ENCODE data around the gene CLEC5A. TPM values are rescaled to one million over a fixed set of nuclear protein-coding genes. Genes with fewer than 3 reads are reported as not detected.

The CLEC5A gene
- total and polyA plus RNA-seq, 9 of the 15 experiments (the other 6 are each of a cell fraction or from before 2014, with no cell fraction given) = not detected

GRCh38 chr7:141928845-141929195 lies 18.0 kb downstream of the CLEC5A start:
- ATAC-seq = no peak
- no peak overlapping the region for H3K4me3 ChIP-seq
- no peaks in the 10 kb centered on the region for H3K4me1 ChIP-seq (replicated peaks in 1 of 2; ENCODE audit: control insufficient read depth in 2 of 2, insufficient read depth in 2 of 2, low read length in 2 of 2)
- no peak overlapping the region for H3K9ac ChIP-seq (ENCODE audit: insufficient read depth in 1 of 2, low read depth in 2 of 2, low read length in 2 of 2)
- no peaks in the 10 kb centered on the region for H3K36me3 ChIP-seq (ENCODE audit: control insufficient read depth, insufficient read depth, low read length)
- H2AFZ ChIP-seq (ENCODE audit: low read depth, low read length) = no peak overlapping the region
- no peaks in the 10 kb centered on the region for H4K20me1 ChIP-seq (replicated peaks; ENCODE audit: control insufficient read depth, insufficient read depth, low read length)
- BruUV-seq (replicated peaks) = no TSS peak
- ChIA-PET CTCF (ENCODE audit: low intra/inter-chr PET ratio) (no interaction called here), POLR2A (no interaction called here)
- no peaks in the 10 kb centered on the region for H3K27me3 ChIP-seq (ENCODE audit: control insufficient read depth in 2 of 2, insufficient read depth in 2 of 2, low read length in 2 of 2)
- H3K27ac ChIP-seq (ENCODE audit: extremely low read depth, low read depth, low read length) = no peak overlapping the region
- intact Hi-C loops (cut with micrococcal nuclease) = no loop called here
- in situ Hi-C loops (cut with MboI) = no loop called here
- H3K4me2 ChIP-seq (ENCODE audit: insufficient read depth, low read length) = no peak overlapping the region
- no peaks in the 10 kb centered on the region for H3K9me1 ChIP-seq (ENCODE audit: control insufficient read depth, insufficient read depth, low read length)
- no peak for DNase-seq (ENCODE audit: extremely low read depth in 1 of 4, low spot score in 3 of 4)
- no peaks in the 10 kb centered on the region for H3K9me3 ChIP-seq (replicated peaks; ENCODE audit: control insufficient read depth, insufficient read depth, low read depth, low read length)
- WGBS (ENCODE audit: insufficient coverage, low coverage, missing lambda C conversion rate) = 0% methylated on average over 3 of the region's 3 CpGs
- FAIRE-seq = no peak
- no peaks in the 10 kb centered on the region for H3K79me2 ChIP-seq (ENCODE audit: control insufficient read depth, insufficient read depth, low read length)
- TF ChIP-seq SREBF2 (CRISPR knock-in tag; IDR thresholded peaks at IDR 0.05) (no peak), SRSF7 (optimal IDR thresholded peaks at IDR 0.05; ENCODE audit: low read depth, low read length) (no peak), XRCC3 (IDR thresholded peaks at IDR 0.05) (no peak), GTF2E2 (tag; IDR thresholded peaks at IDR 0.05) (no peak), ZKSCAN3 (CRISPR knock-in tag; IDR thresholded peaks at IDR 0.05) (no peak), SMARCA5 (IDR thresholded peaks at IDR 0.05) (no peak), TAF7 (tag; IDR thresholded peaks at IDR 0.05) (no peak), MAX (CRISPR knock-in tag; IDR thresholded peaks at IDR 0.05) (no peak), ZNF224 (CRISPR knock-in tag; IDR thresholded peaks at IDR 0.05) (no peak), RBM34 (IDR thresholded peaks at IDR 0.05; ENCODE audit: borderline replicate concordance, insufficient read depth, low read length) (no peak)
- TF ChIP-seq, protein P1, sequence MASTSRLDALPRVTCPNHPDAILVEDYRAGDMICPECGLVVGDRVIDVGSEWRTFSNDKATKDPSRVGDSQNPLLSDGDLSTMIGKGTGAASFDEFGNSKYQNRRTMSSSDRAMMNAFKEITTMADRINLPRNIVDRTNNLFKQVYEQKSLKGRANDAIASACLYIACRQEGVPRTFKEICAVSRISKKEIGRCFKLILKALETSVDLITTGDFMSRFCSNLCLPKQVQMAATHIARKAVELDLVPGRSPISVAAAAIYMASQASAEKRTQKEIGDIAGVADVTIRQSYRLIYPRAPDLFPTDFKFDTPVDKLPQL (IDR thresholded peaks at IDR 0.05; ENCODE audit: extremely low read depth, insufficient read length) = no peak
- TF ChIP-seq, protein P2, sequence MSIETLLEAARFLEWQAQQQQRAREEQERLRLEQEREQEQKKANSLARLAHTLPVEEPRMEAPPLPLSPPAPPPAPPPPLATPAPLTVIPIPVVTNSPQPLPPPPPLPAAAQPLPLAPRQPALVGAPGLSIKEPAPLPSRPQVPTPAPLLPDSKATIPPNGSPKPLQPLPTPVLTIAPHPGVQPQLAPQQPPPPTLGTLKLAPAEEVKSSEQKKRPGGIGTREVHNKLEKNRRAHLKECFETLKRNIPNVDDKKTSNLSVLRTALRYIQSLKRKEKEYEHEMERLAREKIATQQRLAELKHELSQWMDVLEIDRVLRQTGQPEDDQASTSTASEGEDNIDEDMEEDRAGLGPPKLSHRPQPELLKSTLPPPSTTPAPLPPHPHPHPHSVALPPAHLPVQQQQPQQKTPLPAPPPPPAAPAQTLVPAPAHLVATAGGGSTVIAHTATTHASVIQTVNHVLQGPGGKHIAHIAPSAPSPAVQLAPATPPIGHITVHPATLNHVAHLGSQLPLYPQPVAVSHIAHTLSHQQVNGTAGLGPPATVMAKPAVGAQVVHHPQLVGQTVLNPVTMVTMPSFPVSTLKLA (conservative IDR thresholded peaks at IDR 0.05) = no peak
- TF ChIP-seq, protein P3, sequence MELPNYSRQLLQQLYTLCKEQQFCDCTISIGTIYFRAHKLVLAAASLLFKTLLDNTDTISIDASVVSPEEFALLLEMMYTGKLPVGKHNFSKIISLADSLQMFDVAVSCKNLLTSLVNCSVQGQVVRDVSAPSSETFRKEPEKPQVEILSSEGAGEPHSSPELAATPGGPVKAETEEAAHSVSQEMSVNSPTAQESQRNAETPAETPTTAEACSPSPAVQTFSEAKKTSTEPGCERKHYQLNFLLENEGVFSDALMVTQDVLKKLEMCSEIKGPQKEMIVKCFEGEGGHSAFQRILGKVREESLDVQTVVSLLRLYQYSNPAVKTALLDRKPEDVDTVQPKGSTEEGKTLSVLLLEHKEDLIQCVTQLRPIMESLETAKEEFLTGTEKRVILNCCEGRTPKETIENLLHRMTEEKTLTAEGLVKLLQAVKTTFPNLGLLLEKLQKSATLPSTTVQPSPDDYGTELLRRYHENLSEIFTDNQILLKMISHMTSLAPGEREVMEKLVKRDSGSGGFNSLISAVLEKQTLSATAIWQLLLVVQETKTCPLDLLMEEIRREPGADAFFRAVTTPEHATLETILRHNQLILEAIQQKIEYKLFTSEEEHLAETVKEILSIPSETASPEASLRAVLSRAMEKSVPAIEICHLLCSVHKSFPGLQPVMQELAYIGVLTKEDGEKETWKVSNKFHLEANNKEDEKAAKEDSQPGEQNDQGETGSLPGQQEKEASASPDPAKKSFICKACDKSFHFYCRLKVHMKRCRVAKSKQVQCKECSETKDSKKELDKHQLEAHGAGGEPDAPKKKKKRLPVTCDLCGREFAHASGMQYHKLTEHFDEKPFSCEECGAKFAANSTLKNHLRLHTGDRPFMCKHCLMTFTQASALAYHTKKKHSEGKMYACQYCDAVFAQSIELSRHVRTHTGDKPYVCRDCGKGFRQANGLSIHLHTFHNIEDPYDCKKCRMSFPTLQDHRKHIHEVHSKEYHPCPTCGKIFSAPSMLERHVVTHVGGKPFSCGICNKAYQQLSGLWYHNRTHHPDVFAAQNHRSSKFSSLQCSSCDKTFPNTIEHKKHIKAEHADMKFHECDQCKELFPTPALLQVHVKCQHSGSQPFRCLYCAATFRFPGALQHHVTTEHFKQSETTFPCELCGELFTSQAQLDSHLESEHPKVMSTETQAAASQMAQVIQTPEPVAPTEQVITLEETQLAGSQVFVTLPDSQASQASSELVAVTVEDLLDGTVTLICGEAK (IDR thresholded peaks at IDR 0.05) = no peak
- TF ChIP-seq, protein P3 (CRISPR knock-in tag; IDR thresholded peaks at IDR 0.05) = no peak
